Right lung (tissue), 5 donors: ENCODE data around the gene NTN1. TPM values are rescaled to one million over a fixed set of nuclear protein-coding genes. Genes with fewer than 3 reads are reported as not detected.

ENCODE experiments used
- DNase-seq, 2 donors: peaks; one replicate each; pipeline ENCODE4 v3.0.0-alpha.2; 2013
- polyA plus RNA-seq, 5 donors: library from polyadenylated mRNA; unstranded; fragments of 120-200 nt; gene quantifications; one replicate each; pipeline versions ENCODE4 v1.2.1 to v1.2.3, GENCODE V29; 2013; ENCODE audit warnings: inconsistent platforms in 1 of 5, low replicate concordance in 1 of 5; ENCODE audit not compliant: insufficient read length in 5 of 5, insufficient read depth in 1 of 5

NTN1 gene
- polyA plus RNA-seq, 5 donors: 6.3 to 16.8 (median 8.4) TPM

- no peak for DNase-seq
These were observed 251.3 kb downstream of the NTN1 start for GRCh38 chr17:9272501-9273200.

DNA sequence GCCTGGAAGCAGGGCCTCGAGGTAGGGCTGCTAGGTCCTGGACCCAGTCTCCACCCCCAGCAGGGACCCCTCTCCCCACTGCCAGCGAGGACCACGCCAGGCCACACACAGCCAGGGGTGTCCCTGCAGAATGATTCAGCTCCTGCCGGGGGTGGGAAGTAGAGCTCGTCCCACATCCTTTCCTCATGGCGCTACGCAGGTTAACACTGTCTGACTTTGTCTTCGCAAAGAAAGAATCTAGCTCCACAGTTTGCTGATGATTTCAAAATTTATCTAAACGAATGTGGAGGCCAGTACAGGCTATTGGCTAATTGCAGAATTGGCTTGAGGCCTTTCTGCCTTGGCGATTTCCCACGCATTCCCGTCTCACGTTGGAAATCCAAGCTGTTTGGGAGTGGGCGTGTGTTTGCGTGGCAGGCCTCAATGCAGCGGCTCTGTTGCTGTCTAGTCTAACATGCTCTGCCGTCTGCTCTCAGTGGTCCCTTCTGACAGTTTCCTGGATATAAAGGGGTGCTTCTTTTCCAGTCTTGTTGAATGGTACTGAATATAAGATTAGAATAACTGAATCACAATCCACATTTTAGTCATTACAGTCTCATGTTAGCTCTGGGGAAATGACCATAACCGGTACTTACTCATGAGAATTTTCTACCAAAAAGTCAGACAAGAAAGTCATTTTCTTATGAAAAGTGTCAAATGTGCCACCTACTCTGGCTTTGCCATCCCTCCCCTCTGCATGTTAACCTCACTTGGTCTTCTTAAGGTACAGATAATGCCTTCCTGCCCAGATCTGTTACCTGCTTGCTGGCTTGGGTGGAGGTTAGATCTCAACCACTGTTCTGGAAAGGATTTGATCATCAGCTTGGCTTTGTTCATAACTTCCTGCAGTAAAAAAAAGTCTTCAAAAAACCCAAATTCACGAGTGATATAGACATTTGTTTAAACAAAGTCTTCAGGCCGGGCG, 252.4 kb downstream of the NTN1 start:
- DNase-seq: no peak

- DNase-seq: no peak
These were observed 253.7 kb downstream of the NTN1 start for GRCh38 chr17:9274973-9275372.

- no peak for DNase-seq
These were observed 258.6 kb downstream of the NTN1 start for GRCh38 chr17:9279893-9280292.

DNA sequence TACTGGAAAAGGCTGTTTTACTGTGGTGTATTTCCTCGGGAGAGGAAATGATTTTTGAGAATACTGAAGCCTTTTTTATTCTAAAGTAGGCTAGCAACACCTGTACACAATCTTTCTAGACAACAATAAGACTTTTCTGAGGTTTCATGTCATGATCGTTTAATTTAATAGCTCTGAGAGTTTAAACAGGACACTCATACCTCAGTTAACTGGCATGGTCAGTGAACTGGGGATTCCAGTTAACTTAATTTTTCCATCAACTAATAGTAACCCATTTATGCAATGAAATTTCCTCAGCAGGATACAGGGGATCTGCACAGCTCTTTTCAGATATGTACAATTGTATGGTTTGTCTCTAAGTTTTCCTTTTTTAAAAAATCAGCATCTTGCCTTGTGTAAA, 262.6 kb downstream of the NTN1 start:
- DNase-seq: no peak

DNA sequence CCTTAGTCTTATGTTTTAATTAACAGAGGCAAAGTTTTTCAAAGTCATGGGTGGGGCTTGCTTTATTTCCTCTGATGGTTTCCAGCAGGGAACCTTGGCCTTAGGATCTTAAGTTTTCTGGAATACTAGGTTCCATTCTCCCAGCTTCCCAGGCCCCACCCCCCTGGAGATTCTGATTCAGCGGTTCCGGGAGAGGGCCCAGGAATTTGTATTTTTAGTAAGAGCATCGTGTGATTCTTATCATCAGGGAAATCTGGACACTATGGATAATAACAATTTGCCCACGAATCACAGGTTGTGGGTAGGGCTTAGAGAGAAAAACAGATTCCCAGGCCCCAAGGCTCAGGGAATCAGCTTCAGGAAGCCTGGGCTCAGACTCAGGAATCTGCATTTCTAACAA, 263.6 kb downstream of the NTN1 start:
- DNase-seq: no peak

GRCh38 chr17:9285602-9286427, 264.5 kb downstream of the NTN1 start:
- no peak for DNase-seq

DNA sequence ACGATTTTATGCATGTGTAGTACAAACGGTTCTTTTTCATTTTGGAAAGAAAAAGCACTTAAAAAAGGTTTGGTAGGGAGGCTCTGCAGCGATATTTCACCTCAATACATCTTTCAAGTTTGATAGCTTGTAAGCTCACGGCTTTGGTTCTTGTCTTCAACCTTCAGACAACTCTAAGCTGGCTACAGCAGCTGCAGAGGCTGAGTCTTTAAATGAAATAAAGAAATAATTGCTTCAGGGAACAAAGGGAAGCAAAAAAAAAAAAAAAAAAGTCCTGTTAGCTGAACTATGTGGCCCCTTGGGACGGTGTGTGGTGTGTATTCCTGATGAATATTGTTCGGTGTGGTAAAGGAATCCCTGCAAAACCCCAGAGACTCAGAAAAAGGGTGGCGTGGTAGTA, 265.1 kb downstream of the NTN1 start:
- DNase-seq: no peak

DNA sequence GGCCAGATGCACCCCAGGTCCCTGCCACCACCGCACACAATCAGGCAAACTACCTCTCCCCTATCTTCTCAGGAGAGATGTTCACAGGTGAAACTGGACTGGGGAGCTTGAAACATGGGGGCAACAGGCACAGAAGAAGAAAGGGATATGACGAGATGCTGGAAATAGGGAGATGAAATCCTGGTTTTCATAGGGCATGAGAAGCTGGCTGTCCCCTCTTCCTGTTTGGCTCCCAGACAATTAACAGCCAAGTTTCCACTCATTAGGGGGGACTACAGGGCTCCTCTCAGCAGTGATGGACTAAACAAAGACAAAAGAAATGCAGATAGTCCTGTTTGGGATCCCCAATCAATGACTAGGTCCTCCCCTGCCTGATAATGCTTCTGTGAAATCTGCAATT, 266.0 kb downstream of the NTN1 start:
- DNase-seq: no peak

GRCh38 chr17:9290226-9290613, 268.9 kb downstream of the NTN1 start:
- no peak for DNase-seq

DNA sequence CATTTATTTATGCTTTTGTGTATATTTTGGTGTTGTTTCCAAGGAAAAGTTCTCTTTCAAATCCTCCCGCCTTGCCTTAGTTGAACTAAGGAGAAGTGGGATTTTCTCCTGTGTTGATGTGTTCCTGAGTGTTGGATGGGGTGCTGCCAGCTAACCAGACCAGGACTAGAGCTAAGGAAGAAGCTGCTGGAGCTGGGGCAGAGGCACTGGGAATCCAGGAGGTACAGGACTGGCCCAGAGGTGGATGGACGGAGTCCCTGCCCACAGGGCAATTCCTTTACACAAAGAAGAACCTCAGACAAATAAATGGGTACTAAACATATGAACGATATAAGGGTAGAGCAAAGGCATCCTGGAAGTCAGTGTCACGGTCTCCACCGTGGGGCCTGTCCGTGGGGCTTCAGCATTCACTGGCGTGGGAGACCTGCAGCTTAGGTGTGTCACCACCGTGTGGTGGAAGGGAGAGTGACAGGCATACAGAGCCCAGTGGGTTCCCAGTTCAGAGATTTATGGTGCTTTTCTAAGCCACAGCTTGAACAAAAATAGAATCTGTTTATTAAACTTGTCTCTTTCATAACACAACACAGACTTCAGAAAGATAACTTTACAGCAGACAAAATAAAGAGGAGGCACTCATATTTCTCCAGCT, 270.7 kb downstream of the NTN1 start:
- peak in 1 of 2 donors; percentile 24 for DNase-seq

DNA sequence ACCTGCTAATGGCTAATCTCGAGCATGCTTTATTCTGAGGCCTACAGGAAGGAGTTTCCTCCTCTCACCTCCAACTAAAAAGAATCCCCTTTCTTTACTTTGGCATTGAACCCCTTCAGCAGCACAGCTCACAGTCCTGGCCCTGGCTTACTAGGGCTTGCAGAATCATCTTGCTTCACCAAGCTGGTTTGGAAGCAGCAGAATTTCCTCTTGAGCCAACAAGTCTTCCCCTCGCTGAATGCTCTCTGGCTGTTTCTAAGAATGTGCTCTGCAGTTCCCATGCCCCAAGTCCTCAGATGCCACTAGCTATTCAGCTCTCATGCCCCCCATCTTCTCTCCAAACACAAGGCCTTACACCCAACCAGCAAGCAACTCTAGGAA, 271.2 kb downstream of the NTN1 start:
- no peak for DNase-seq

Other genes with a start within 250 kb of the NTN1 start
- under 1 TPM; 0.41 to 0.70 (median 0.53) TPM for gene MFSD6L, start 222.1 kb upstream of the NTN1 start, polyA plus RNA-seq
- 1 to 10 TPM; 1.6 to 2.7 (median 2.1) TPM for gene PIK3R6, start 153.8 kb upstream of the NTN1 start, polyA plus RNA-seq
- gene PIK3R5, start 55.8 kb upstream of the NTN1 start, polyA plus RNA-seq: 1 to 10 TPM; 1.4 to 2.4 (median 1.8) TPM